Neutrophil (primary cell): ENCODE measurements around the gene ANKRD66.

ENCODE experiments used
- H3K27ac ChIP-seq: fragments of 200-600 bp; sonication (generic); 2 replicates; pipeline ENCODE4 v1.5.1; 2016; ENCODE audit warnings: mild to moderate bottlenecking, moderate library complexity
- H3K27me3 ChIP-seq: fragments of 200-600 bp; sonication (generic); 2 replicates; pipeline ENCODE4 v1.6.0; 2016; ENCODE audit warnings: mild to moderate bottlenecking
- H3K36me3 ChIP-seq: fragments of 200-600 bp; sonication (generic); 2 replicates; pipeline ENCODE4 v1.5.1; 2017
- H3K4me1 ChIP-seq, 2 experiments: fragments of 200-600 bp in 1 of 2; sonication (generic) in 1 of 2; 1 replicate in 1 of 2; 2 replicates in 1 of 2; pipeline versions ENCODE4 v1.5.1 to v1.6.1; 2013 to 2016; ENCODE audit warnings: low read depth in 1 of 2, low read length in 1 of 2, mild to moderate bottlenecking in 1 of 2, moderate library complexity in 1 of 2; ENCODE audit not compliant: control insufficient read depth in 1 of 2, insufficient read depth in 1 of 2
- H3K4me3 ChIP-seq, 2 experiments: fragments of 200-600 bp in 1 of 2; sonication (generic) in 1 of 2; 1 replicate in 1 of 2; 2 replicates in 1 of 2; pipeline ENCODE4 v1.5.1; 2013 to 2016; ENCODE audit warnings: low read depth in 1 of 2, low read length in 1 of 2, mild to moderate bottlenecking in 1 of 2, moderate library complexity in 1 of 2
- H3K9me3 ChIP-seq: fragments of 200-600 bp; sonication (generic); 2 replicates; pipeline ENCODE4 v1.5.1; 2016
- TF ChIP-seq, protein P1 (sequence below): fragments of 200-600 bp; sonication (generic); IDR thresholded peaks from 2 replicates; pipeline ENCODE4 v1.5.1; 2016; ENCODE audit warnings: antibody characterized with exemption

ANKRD66 gene

DNA sequence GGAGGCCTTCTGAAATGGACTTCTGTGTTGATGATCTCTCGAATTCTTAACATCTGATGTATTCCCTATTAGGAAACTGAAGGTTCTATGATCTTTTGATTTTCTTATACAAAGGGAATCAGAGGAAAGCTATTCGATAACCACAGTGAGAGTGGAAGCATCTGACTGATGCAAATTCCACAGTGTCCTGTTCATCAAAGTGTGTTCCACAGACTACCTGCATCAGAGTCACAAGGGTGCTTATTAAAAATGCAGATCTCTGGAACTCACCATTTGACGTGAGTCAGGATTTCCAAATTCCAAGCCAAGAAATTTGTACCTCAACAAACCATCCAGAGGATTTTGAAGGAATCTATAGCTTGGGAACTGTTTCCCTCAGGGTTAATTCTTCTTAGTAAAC is 42.1 kb downstream of the ANKRD66 start:
- H3K27me3 ChIP-seq, result no peaks in the 10 kb centered on the region
- peaks cover 22 to 41% of the 10 kb centered on the region in 2 experiments for H3K4me1 ChIP-seq
- H3K4me3 ChIP-seq, result no peak overlapping the region
- TF ChIP-seq, protein P1, sequence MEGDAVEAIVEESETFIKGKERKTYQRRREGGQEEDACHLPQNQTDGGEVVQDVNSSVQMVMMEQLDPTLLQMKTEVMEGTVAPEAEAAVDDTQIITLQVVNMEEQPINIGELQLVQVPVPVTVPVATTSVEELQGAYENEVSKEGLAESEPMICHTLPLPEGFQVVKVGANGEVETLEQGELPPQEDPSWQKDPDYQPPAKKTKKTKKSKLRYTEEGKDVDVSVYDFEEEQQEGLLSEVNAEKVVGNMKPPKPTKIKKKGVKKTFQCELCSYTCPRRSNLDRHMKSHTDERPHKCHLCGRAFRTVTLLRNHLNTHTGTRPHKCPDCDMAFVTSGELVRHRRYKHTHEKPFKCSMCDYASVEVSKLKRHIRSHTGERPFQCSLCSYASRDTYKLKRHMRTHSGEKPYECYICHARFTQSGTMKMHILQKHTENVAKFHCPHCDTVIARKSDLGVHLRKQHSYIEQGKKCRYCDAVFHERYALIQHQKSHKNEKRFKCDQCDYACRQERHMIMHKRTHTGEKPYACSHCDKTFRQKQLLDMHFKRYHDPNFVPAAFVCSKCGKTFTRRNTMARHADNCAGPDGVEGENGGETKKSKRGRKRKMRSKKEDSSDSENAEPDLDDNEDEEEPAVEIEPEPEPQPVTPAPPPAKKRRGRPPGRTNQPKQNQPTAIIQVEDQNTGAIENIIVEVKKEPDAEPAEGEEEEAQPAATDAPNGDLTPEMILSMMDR, result no peak
- H3K9me3 ChIP-seq, result no peaks in the 10 kb centered on the region
- H3K27ac ChIP-seq, result no peak overlapping the region
- no peaks in the 10 kb centered on the region for H3K36me3 ChIP-seq

DNA sequence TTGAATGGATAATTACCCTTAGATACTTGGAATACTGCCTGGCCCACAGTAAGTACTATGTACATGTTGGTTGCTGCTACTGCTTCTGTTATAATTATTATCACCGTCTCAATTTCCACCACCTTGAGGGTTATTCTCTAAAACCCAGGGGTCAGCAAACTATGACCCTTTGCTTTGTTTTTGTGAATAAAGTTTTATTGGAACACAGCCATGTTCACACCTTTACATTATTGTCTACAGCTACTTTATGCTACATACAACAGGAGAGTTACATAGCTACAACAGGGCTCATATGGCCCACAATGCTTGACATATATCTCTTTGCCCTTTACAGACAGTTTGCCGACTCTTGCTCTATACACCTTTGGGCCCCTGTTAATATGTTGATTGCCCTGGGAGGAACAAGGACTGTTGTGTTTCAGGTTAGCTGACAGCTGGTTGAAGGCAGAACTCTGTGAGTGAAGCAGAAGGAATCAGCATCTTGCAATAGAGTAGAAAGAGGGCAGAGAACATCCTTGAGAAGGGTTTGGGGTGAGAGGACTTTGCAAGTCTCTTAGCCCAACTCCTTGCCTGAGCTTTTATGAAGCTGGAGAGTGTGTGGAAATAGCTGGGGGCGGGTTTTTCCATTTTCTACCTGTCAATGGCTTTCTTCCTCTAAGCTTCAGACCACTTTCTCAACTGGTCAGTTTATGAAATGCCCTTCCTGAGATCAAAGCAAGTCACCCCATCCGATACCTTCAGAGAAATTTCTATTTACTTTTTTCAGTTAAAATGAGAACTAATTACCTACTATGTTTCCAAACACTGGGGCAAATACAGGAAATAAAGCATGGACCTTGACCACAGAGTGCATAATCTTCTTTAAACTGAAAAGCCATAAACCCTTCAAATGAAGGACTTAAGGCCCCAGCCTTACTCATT is 43.0 kb downstream of the ANKRD66 start:
- no peaks in the 10 kb centered on the region for H3K9me3 ChIP-seq
- TF ChIP-seq, protein P1, result no peak
- peaks cover 22 to 35% of the 10 kb centered on the region in 2 experiments for H3K4me1 ChIP-seq
- no peak overlapping the region for H3K27ac ChIP-seq
- no peaks in the 10 kb centered on the region for H3K27me3 ChIP-seq
- H3K36me3 ChIP-seq, result no peaks in the 10 kb centered on the region
- H3K4me3 ChIP-seq, result no peak overlapping the region

DNA sequence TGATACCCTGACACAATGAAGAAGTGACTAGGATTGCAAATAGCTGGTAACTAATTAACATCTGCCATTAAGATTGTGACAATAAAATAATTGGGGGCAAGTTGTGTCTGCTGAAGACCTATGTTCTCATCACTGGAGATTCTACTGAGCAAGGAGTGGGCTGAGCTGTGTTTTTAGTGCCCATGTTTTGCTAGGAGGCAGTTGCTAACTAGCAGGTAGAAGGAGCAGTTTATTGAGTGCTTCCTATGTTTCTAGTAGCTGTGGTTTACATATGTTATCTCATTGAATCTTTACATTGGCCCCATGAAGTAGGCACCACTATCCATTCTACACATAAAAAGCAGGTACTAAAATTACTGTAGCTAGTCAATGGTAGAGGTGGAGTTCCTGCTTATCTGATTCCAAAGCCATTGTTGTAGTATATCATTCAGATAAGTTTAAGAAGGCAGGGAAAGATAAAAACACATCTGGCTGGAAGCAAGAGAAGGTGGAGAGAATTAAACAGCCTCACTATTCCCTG is 43.7 kb downstream of the ANKRD66 start:
- Histone ChIP-seq H3K4me3 (no peak overlapping the region), H3K36me3 (no peaks in the 10 kb centered on the region)

DNA sequence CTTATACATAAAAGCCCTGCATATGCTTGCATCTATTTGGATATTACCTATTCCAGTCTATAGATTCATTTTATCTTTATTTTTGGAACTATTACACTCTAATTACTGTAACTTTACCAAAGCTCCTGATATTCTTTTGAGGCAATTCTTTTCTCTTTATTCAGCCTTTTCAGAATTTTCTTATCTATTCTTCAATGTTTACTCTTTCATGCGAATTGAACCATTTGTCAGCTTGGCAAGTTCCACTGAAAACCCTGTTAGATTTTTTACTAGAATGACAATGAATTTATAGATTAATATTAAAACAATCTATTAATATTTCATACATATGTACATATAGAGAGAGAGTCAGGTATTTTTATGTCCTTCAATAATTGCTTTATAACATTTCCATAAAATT is 45.9 kb downstream of the ANKRD66 start:
- Histone ChIP-seq H3K27me3 (no peaks in the 10 kb centered on the region), H3K4me3 (no peak overlapping the region), H3K9me3 (no peaks in the 10 kb centered on the region), H3K27ac (no peak overlapping the region), H3K36me3 (no peaks in the 10 kb centered on the region), H3K4me1 (peaks cover 36 to 46% of the 10 kb centered on the region in 2 experiments)
- TF ChIP-seq, protein P1, result no peak

More for the DNA sequence above, 43.7 kb downstream of the ANKRD66 start:
- Histone ChIP-seq H3K27ac (no peak overlapping the region), H3K4me1 (peaks cover 22 to 35% of the 10 kb centered on the region in 2 experiments), H3K9me3 (no peaks in the 10 kb centered on the region), H3K27me3 (no peaks in the 10 kb centered on the region)
- TF ChIP-seq, protein P1, result no peak

DNA sequence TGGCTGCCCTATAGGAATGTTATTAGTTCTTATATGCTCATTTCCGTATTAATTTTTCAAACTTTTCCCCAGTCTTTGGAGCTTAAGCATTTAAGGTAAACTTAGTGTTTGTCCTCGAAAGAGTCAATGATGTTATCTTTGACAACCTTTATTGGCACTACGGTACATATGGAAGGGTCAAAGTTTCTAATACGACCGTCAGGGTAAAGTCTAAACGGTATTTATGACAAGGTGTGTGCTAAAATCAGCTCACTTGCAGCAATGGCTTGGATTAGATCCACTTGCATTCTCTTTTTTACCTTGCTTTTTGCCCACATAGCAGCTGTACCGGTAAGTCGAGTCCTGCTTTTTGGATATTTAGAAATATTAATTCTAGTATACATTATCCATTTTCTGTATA is 46.4 kb downstream of the ANKRD66 start, which contains the start of gene MEP1A:
TSS of gene MEP1A (plus strand) at position 252 of the 400 bp plus-strand sequence. CDS start at position 262, 10 bp downstream.
- no peak within 1 kb of the TSS for H3K4me3 ChIP-seq
- H3K9me3 ChIP-seq, result no peaks in the 10 kb centered on the region
- TF ChIP-seq, protein P1, result no peak
- H3K4me1 ChIP-seq, result peaks cover 36 to 46% of the 10 kb centered on the region in 2 experiments
- H3K36me3 ChIP-seq, result no peaks in the 10 kb centered on the region
- no peak within 1 kb of the TSS for H3K27ac ChIP-seq
- no peaks in the 10 kb centered on the region for H3K27me3 ChIP-seq
